ENCODE results near the gene FAM83F.
"Not testable (repeated sequence)": the region's sequence is repeated elsewhere in the genome, so short reads cannot be mapped to it uniquely, and the experiment has no call there.

Gene FAM83F

DNA sequence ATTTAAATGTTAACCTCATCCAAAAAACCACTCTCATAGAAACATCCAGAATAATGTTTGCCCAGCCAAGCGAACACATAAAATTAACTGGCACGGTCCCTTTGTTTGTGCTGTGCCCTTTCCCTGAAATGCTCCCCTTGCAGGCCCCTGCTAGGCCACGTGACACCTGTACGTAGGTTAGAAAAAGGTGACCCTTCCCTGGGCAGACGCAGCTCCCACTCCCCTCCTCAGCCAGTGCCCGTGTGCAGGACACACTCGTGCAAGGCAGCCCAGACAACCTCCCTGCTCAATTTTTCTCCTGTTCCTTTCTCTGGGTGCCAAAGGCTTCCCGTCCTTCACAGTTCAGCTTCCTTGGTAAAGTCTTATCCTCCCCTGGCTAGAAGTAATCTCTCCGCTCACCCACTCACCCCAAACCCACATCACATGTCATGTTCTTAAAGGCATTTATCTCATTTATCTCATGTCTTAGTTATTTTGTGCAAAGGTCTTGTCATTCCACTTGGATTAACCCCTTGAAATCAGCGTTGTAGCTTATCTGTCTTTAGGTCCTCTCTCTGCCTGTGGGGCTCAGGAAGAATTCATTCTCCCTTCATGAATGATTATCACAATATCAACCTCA, 20.7 kb downstream of the FAM83F start:
- DNase-seq (ENCODE audit: low spot score) = no peak

DNA sequence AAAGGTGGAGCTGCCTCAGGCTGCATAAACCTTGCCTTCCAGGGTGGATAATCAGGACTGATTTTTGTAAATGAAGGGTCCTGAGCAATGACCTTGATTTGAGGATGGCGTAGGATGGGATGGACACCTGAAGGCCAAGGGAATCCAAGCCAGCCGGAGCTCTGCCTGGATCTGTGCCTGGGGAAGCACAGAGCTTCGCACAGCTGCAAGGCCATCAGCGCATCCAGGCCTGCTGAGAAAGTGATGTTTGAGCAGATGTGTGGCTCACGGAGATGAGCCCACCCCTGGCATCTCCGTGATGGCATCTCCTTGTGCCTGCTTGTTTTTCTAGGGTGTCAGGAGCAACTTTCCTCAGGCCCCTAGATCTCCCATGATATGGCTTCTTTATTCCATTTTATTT, 23.3 kb downstream of the FAM83F start:
- DNase-seq (ENCODE audit: low spot score) = no peak

GRCh38 chr22:40019100-40019499, 24.3 kb downstream of the FAM83F start:
- no peak for DNase-seq (ENCODE audit: low spot score)

DNA sequence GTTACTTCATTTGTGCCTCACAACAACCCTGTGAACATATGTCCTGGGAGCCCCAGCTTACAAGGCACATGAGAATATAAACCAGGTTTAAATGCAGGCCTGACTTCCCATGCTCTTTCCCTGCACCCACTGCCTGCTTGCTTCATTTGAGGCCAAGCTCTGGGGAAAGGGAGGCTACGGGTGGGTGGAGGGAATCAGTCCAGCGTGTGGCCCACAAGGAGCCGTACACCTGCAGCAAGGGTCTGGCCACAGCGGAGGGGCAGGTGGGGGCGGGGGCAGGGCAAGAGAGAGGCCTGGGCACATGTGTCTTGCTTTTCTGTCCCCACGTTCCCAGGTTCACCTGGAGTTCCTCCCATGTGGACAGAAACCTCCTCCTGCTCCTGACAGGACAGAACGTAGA, 26.2 kb downstream of the FAM83F start:
- no peak for DNase-seq (ENCODE audit: low spot score)

DNA sequence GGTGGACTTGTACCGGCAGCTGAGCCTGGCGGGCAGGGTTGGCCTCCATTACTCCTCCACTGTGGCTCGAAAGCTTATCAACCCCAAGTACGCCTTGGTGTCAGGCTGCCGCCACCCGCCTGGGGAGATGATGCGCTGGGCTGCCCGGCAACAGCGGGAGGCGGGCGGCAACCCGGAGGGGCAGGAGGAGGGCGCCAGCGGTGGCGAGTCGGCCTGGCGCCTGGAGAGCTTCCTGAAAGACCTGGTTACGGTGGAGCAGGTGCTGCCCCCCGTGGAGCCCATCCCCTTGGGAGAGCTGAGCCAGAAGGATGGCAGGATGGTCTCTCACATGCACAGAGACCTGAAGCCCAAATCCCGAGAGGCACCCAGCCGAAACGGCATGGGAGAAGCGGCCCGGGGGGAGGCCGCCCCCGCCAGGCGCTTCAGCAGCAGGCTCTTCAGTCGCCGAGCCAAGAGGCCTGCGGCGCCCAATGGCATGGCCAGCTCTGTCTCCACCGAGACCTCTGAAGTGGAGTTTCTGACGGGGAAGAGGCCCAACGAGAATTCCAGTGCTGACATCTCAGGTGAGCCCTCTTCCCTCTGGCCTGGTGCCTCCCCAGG, 26.7 kb downstream of the FAM83F start:
- no peak for DNase-seq (ENCODE audit: low spot score)

- DNase-seq (ENCODE audit: low spot score) = no peak
These were observed 27.9 kb downstream of the FAM83F start for GRCh38 chr22:40022536-40023240.

GRCh38 chr22:40023341-40023841, 28.6 kb downstream of the FAM83F start:
- no peak for DNase-seq (ENCODE audit: low spot score)

- peak; percentile 58 for DNase-seq (ENCODE audit: low spot score)
These were observed 29.7 kb downstream of the FAM83F start for GRCh38 chr22:40024201-40025061.

DNA sequence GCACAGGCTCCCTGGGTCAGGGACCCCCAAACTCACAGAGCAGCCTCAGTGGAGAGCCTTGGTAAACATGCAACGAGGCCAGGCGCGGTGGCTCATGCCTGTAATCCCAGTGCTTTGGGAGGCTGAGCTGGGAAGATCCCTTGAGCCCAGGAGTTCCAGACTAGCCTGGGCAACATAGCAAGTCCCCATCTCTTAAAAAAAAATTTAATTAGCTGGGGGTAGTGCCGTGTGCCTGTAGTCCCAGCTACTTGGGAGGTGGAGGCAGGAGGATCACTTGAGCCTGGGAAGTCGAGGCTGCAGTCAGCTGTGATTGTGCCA, 30.3 kb downstream of the FAM83F start:
- not testable (repeated sequence) for DNase-seq (ENCODE audit: low spot score)

DNA sequence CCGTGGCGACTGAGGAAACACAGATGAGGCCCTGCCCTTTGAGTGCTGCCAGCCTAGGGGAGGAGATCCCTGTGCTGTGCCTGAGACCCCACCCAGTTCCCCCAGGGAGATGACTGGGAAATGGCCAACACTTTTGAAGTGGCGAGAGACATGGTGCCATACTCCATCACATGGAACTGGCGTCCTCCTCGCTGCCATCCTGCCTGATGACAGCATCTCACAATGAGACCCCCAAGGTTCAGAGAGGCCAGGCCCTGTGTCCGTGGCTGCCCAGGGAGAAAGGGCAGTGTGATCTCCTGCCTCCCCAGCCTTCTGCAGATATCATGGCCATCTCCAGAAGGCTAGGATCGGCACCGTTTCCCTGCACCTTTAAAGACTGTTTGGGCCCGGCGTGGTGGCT, 31.1 kb downstream of the FAM83F start:
- no peak for DNase-seq (ENCODE audit: low spot score)

GRCh38 chr22:40026641-40027040, 31.9 kb downstream of the FAM83F start:
- DNase-seq (ENCODE audit: low spot score) = no peak

- no peak for DNase-seq (ENCODE audit: low spot score)
These were observed 32.7 kb downstream of the FAM83F start for GRCh38 chr22:40027191-40028097.

- DNase-seq (ENCODE audit: low spot score) = no peak
These were observed 33.3 kb downstream of the FAM83F start for GRCh38 chr22:40028098-40028425.

GRCh38 chr22:40029189-40029890, 34.6 kb downstream of the FAM83F start:
- no peak for DNase-seq (ENCODE audit: low spot score)

- DNase-seq (ENCODE audit: low spot score) = no peak
These were observed 35.4 kb downstream of the FAM83F start for GRCh38 chr22:40030026-40030757.

- DNase-seq (ENCODE audit: low spot score) = no peak
These were observed 36.0 kb downstream of the FAM83F start for GRCh38 chr22:40030758-40031095.

- no peak for DNase-seq (ENCODE audit: low spot score)
These were observed 37.2 kb downstream of the FAM83F start for GRCh38 chr22:40031766-40032470.

- DNase-seq (ENCODE audit: low spot score) = no peak
These were observed 39.0 kb downstream of the FAM83F start for GRCh38 chr22:40033586-40034380.

DNA sequence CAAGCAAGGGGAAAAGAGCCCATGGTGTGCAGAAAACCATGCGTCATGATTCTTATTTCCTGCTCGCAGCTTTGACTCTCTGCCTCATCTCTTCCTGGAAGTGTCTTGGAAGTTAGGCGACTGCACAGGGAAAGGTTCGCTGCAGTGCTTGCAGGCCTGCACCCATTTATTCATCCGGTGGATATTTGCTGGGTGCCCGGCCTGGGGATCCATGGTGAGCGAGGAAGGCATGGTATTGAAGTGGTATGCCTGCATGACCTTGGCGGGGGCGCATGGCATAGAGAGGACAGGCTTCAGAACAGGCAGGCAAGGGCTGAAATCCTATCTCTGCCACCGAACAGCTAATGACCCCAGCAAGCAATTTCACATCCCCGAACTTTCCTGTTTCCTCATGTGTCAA, 40.6 kb downstream of the FAM83F start:
- no peak for DNase-seq (ENCODE audit: low spot score)

Data from CD4-positive, alpha-beta T cell treated with Interleukin-2 at 100 ng/mL for 4 hours (primary cell).